Ascending aorta (tissue), 2 donors: ENCODE results near the gene SAMD4B. TPM values are rescaled to one million over a fixed set of nuclear protein-coding genes. Genes with fewer than 3 reads are reported as not detected.
A peak's percentile ranks its signal among the peaks of the same experiment; 100 is the strongest.

Experiments used
- DNase-seq, 2 donors: peaks; one replicate each; pipeline ENCODE4 v3.0.0-alpha.2; 2019; ENCODE audit warnings: low spot score in 2 of 2
- H3K27ac ChIP-seq, 2 donors: fragments of 200-600 bp; sonication (generic); one replicate each; pipeline ENCODE4 v1.5.1; 2016 to 2017; ENCODE audit warnings: mild to moderate bottlenecking in 1 of 2
- H3K27me3 ChIP-seq: fragments of 200-600 bp; sonication (generic); one replicate; pipeline ENCODE4 v1.5.1; 2017
- H3K36me3 ChIP-seq, 2 donors: fragments of 200-600 bp; sonication (generic); one replicate each; pipeline ENCODE4 v1.5.1; 2016
- H3K4me1 ChIP-seq, 2 donors: fragments of 200-600 bp; sonication (generic); one replicate each; pipeline ENCODE4 v1.5.1; 2016 to 2017; ENCODE audit warnings: mild to moderate bottlenecking in 1 of 2
- H3K4me3 ChIP-seq, 2 donors: fragments of 200-600 bp; sonication (generic); one replicate each; pipeline ENCODE4 v1.5.1; 2016 to 2017; ENCODE audit warnings: mild to moderate bottlenecking in 1 of 2
- H3K9me3 ChIP-seq, 2 donors: fragments of 200-600 bp; sonication (generic); one replicate each; pipeline ENCODE4 v1.5.1; 2016
- intact Hi-C: fragments of 100-400 bp; cut with DNase I; formaldehyde crosslinking; loops from one replicate; pipeline ENCODE4 v1.15.1; 2023
- total RNA-seq: library from RNA; depleted of rRNA; stranded (reverse); fragments of >200 nt; gene quantifications from one replicate; pipeline ENCODE4 v1.1.0, GENCODE V29; 2016
- TF ChIP-seq, protein P1 (sequence below), 3 experiments: fragments of 200-600 bp in 2 of 3; fragments of 450-650 bp in 1 of 3; sonication (generic) in 2 of 3; IDR thresholded peaks; one replicate each; pipeline ENCODE4 v1.5.1; 2016 to 2019; ENCODE audit warnings: antibody characterized with exemption in 3 of 3, mild to moderate bottlenecking in 1 of 3, moderate library complexity in 1 of 3

The SAMD4B gene
- total RNA-seq, 1 donor from 2014 or later: 358 TPM

DNA sequence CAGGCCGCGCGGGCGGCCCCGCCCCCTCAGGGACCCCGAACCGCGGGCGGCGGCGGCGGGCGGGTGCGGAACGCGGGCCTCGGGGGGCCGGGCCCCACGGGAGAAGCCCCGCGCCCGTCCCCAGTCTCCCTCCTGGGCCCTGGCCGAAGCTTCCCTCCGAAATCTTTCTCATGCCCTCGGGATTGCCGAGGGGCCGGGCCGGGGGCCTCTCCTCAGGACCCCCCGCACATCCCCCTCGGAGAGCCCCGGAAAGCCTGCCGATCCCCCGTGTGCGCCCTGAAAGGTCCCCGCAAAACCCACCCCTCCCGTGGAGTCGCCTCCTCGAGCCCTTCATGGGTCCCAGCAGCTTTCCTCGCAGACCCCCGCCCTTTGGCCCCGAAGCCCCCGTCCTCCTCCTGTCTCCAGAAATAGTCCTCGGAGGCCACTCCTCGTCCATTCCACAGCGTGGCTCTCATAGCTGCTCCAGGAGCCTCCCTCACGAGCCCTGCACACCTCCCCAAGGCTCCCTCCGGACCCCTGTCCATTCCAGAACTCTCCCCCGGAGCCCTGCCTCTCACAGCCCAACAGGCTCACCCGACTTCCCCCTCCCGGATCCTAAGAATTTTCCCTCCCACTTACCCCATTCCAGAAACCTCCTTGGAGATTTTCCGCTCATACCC lies 555 bp downstream of the SAMD4B start:
- Histone ChIP-seq H3K4me3 (peak overlapping the region; percentile 97), H3K27me3 (no peaks in the 10 kb centered on the region), H3K27ac (peak overlapping the region; percentile 90 to 91), H3K9me3 (no peaks in the 10 kb centered on the region), H3K36me3 (peaks cover 0 to 6% of the 10 kb centered on the region in 2 donors), H3K4me1 (peaks cover 11 to 36% of the 10 kb centered on the region in 2 donors)
- intact Hi-C loops: loop anchor here (1.0 to 10.0 kb wide), 11 partner anchors 30 to 955 kb away; partner anchors contain the start of genes DYRK1B, ECH1, EID2B and FBXO17
- peak in 1 of 2 donors; percentile 67 for DNase-seq
- TF ChIP-seq, protein P1, sequence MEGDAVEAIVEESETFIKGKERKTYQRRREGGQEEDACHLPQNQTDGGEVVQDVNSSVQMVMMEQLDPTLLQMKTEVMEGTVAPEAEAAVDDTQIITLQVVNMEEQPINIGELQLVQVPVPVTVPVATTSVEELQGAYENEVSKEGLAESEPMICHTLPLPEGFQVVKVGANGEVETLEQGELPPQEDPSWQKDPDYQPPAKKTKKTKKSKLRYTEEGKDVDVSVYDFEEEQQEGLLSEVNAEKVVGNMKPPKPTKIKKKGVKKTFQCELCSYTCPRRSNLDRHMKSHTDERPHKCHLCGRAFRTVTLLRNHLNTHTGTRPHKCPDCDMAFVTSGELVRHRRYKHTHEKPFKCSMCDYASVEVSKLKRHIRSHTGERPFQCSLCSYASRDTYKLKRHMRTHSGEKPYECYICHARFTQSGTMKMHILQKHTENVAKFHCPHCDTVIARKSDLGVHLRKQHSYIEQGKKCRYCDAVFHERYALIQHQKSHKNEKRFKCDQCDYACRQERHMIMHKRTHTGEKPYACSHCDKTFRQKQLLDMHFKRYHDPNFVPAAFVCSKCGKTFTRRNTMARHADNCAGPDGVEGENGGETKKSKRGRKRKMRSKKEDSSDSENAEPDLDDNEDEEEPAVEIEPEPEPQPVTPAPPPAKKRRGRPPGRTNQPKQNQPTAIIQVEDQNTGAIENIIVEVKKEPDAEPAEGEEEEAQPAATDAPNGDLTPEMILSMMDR (IDR thresholded peaks at IDR 0.05): no peak

DNA sequence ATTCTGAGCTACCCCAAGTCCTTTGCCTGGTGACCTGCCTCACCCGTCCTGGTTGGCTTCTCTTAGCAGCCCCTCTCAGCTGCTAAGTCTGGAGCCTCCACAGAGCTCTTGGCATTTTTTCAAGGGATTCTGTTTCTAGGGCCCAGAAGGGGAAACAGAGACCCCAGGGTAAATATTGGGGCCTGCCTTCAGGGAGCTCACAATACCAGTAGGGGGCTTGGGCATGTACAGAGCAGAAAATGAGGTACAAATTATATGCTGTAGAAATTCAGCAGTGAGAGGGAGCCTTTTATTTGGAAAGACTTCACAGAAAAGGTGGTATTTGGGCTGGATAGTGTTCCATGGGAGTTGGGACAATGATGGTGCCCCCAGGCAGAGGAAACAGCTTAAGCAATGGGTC lies 3.7 kb downstream of the SAMD4B start:
- Histone ChIP-seq H3K4me3 (no peak overlapping the region), H3K27ac (no peak overlapping the region), H3K9me3 (no peaks in the 10 kb centered on the region), H3K27me3 (no peaks in the 10 kb centered on the region), H3K36me3 (peaks cover 0 to 22% of the 10 kb centered on the region in 2 donors), H3K4me1 (peaks cover 7 to 30% of the 10 kb centered on the region in 2 donors)
- intact Hi-C loops: loop anchor here (10.0 kb wide), 1 partner anchor 489 kb away; the partner anchor contains the start of gene DYRK1B
- TF ChIP-seq, protein P1 (IDR thresholded peaks at IDR 0.05): no peak
- DNase-seq: no peak

DNA sequence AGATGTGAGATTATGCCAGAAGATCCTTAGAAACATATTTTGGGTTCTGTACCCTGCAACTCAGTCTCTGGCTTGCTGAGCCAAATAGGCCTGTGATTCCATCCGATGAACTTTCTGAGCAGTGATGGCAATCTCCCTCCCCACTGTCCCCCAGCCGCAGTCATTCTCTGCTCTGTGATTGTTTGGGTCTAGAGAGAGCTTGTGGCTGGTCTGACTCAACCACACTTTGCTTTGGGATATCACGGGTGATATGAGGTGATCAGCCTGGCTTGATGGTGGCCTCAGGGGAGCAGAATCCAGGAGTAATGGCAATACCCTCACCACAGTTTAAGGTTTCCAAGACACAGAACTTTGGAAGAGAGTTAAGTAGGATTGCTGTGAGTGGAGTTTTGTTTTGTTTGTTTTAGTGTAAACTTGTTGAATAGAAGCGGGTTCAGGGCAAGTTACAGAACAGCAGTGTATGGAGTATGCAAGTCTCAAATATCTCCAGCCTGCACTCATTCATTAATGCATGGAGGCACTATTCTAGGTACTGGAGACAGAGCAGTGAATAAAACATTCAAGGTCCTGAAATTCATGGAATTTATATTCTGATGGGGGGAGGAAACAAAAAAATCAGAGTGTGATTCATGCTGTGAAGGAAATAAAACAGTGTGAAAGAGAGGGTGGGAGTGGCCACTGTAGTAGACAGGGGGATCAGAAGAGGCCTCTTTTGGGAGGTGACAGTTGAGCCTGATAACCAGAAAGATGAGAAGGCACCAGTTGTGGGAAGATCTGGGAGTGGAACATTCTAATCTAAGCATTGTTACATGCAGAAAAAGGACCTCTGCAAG lies 5.3 kb downstream of the SAMD4B start:
- DNase-seq: no peak
- Histone ChIP-seq H3K27ac (no peak overlapping the region), H3K36me3 (peaks cover 8 to 33% of the 10 kb centered on the region in 2 donors), H3K27me3 (no peaks in the 10 kb centered on the region), H3K4me1 (peaks cover 6 to 28% of the 10 kb centered on the region in 2 donors), H3K4me3 (no peak overlapping the region), H3K9me3 (no peaks in the 10 kb centered on the region)
- intact Hi-C loops: loop anchor here (10.0 kb wide), 1 partner anchor 487 kb away; the partner anchor contains the start of gene DYRK1B
- TF ChIP-seq, protein P1 (IDR thresholded peaks at IDR 0.05): no peak

DNA sequence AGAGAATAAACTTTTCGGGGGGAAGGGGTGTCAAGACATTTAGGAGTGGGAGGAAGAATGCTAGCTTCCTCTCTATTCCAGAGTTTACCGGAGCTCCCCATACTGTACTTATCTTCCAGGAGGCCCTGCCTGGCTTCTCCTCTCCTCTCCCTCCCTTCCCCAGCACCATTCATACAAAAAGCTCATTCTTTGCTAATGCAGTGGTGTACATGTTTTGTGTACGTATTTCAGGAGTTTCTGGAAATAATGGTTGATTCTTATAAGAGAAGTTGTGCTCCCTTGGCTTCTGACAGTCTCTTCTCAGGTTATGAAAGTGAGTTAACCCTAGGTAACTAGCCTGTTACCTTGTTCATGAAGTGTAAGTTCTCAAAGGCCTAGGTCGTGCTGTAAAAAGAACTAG lies 7.1 kb downstream of the SAMD4B start:
- DNase-seq: no peak
- Histone ChIP-seq H3K27me3 (no peaks in the 10 kb centered on the region), H3K4me3 (no peak overlapping the region), H3K36me3 (peaks cover 10 to 41% of the 10 kb centered on the region in 2 donors), H3K4me1 (peaks cover 2 to 15% of the 10 kb centered on the region in 2 donors), H3K27ac (no peak overlapping the region), H3K9me3 (no peaks in the 10 kb centered on the region)
- TF ChIP-seq, protein P1 (IDR thresholded peaks at IDR 0.05): no peak
- intact Hi-C loops: loop anchor here (10.0 kb wide), 1 partner anchor 485 kb away; the partner anchor contains the start of gene DYRK1B

DNA sequence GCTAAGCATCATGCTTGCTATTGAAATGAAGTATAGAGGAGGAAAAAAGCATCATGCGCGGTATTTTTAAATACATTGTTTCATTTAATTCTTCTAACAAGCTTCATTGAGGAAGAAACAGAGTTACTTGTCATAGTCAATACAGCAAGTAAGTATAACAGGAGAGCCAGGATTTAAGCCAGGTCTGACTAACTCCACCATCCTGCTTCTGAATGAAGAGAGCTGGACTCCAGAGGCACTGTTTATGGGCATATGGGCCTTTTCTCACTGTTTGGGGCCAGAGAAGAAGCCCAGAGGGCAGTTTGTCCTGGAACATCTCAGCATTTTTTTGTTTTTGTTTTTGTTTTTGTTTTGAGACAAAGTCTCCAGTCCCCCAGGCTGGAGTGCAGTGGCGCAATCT lies 7.9 kb downstream of the SAMD4B start:
- DNase-seq: no peak
- TF ChIP-seq, protein P1 (IDR thresholded peaks at IDR 0.05): no peak
- H3K4me1 ChIP-seq: peaks cover 0 to 8% of the 10 kb centered on the region in 2 donors
- H3K27me3 ChIP-seq: no peaks in the 10 kb centered on the region
- H3K27ac ChIP-seq: no peak overlapping the region
- no peak overlapping the region for H3K4me3 ChIP-seq
- intact Hi-C loops: no loop called here
- H3K9me3 ChIP-seq: no peaks in the 10 kb centered on the region
- peaks cover 18 to 47% of the 10 kb centered on the region in 2 donors for H3K36me3 ChIP-seq
